GM19023 (cell line): ENCODE results near the gene PLN.

Experiments used
- ATAC-seq: cut with Tn5 transposase; IDR thresholded peaks from one replicate; pipeline ENCODE4 v1.9.1; 2021; ENCODE audit warnings: mild to moderate bottlenecking, moderate library complexity; ENCODE audit not compliant: unreplicated experiment

The PLN gene

GRCh38 chr6:118536478-118536877, 11.6 kb upstream of the PLN start:
- ATAC-seq, result no peak

DNA sequence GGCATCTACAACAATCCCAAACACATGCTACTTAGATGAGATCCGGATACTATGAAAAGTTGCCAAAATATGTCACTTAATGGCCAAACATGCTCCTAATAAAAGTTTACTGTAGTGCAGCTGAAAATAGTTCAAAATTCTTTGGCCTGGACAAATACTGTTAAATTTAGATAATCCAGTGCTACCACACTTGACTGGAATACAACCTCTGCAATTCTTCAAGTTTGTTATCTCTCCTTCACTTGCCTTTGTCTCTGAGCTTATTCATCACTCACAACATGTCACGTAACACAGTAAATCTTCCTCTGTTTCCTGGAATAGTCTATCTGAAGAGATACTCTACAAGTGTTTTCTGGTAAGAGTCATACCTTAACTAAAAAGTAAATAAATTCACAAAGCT, 10.5 kb upstream of the PLN start:
- ATAC-seq, result no peak

- no peak for ATAC-seq
These were observed 5.7 kb upstream of the PLN start for GRCh38 chr6:118542184-118542952.

GRCh38 chr6:118544105-118544504, 4.0 kb upstream of the PLN start:
- ATAC-seq, result no peak

GRCh38 chr6:118546164-118546879, 1.8 kb upstream of the PLN start:
- ATAC-seq, result no peak

DNA sequence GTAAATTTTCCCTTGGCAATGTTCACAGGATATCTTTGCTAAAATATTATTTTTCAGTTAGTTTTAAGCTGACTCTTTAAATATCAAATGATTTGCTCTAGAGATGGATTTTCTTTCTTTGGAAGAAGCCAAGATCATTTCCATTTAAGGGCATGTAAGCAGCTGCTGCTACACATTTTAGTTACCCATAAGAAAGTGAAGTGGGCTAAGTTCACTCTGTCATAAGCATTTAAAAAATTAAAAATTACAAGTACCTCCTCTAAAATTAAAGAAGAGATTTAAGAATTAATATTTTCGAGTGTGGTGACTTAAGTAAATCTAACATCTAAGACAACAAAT, 1.2 kb upstream of the PLN start:
- ATAC-seq, result no peak

DNA sequence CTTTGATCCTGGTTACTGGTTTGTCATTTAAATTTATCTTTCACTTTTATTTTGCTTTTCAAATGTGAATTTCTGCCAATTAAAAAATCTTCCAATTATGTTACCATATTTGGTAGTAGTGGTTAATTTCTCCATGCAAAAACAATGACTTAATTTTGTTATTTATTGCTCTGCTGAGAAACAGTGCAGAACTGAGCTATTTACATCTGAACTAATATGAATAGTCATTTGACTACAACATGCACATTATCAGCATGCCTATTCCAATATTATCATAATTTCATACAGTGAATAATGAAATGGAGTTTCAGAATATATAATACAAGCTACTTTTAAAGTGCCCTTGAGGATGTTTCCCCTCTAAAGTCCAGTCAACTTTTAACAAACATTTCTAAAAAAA, 517 bp downstream of the PLN start:
- no peak for ATAC-seq

DNA sequence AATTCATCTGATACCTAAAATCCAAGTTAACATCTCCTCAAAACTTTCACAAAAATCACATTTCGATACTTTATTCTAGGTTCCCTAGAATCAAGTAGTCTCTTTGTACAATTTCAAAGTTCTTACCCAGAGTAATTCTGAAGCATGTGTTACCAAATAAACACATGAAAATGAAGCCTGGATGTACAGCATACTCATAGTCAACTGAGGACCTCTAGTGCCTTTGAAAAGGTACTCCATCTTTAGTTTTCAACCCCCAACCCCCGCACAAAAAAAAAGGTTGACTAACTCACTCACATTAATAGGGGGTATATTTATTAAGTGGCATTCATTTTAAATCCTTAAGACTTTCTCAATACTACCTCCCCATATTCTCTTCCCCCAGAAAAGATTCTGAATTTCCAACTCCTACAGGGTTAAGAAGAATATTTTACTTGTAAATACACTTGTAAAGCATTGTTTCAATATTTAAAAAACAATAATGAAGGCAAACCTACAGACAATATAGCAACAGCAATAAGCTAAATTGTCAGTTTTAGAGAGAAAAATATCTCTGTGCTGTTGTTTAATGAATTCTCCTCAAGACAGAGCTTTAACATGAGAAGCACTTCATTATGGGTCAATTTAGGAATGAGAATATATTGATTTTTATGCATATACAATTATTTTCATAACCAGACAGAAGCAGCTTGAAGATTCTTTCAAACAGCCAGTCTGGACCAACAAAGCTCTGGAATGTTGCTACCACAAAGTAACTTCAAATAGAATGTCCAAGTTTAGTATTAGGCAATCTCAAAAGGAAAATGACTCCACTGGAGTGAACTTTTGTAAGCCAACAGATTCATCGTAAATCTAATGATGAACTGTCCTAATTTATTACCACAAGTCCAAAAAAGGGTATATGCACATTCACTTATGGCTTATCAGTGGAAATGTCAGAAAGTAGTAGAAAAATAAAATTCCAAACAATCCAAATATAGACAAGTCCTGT, 3.3 kb downstream of the PLN start:
- peak; percentile 83 for ATAC-seq

DNA sequence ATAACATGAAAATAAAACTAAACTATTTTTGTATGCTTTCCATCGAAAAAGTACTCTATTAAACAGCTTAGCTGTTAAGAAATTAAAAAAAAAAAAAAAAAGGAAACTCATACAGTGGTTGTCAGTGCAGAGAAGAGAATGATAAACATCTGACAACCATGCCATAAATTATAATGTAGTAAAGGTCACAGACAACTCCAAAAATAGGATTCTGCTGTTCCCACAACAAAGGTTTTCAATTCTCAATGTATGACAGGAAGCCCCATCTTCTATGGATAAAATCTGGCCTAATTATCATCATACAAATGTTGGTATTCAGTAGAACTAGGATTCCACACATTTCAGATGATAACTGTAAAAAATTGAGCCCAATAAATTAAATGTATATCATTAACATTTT, 5.0 kb downstream of the PLN start:
- no peak for ATAC-seq

GRCh38 chr6:118554698-118555097, 6.6 kb downstream of the PLN start:
- ATAC-seq, result no peak

DNA sequence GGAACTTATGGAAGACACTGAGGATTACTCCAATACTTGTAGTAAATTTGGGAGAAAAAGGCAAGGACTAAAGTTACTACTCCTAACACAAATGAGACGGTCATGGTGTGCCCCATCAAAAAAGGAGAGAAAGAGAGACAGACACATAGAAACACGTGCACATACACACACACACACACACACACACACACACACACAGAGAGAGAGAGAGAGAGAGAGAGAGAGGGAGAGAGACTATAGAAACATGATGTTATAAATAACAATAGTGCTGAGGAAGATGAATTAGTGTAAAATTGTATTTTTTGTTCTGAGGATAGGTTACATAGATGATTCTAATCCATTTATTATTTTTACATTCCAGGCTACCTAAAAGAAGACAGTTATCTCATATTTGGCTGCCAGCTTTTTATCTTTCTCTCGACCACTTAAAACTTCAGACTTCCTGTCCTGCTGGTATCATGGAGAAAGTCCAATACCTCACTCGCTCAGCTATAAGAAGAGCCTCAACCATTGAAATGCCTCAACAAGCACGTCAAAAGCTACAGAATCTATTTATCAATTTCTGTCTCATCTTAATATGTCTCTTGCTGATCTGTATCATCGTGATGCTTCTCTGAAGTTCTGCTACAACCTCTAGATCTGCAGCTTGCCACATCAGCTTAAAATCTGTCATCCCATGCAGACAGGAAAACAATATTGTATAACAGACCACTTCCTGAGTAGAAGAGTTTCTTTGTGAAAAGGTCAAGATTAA, 10.5 kb downstream of the PLN start:
- no peak for ATAC-seq

DNA sequence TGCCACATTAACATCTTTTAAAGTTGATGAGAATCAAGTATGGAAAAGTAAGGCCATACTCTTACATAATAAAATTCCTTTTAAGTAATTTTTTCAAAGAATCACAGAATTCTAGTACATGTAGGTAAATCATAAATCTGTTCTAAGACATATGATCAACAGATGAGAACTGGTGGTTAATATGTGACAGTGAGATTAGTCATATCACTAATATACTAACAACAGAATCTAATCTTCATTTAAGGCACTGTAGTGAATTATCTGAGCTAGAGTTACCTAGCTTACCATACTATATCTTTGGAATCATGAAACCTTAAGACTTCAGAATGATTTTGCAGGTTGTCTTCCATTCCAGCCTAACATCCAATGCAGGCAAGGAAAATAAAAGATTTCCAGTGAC, 11.6 kb downstream of the PLN start:
- peak; percentile 62 for ATAC-seq

GRCh38 chr6:118562248-118562647, 14.2 kb downstream of the PLN start:
- ATAC-seq, result no peak

GRCh38 chr6:118562959-118563358, 14.9 kb downstream of the PLN start:
- no peak for ATAC-seq

GRCh38 chr6:118565311-118565960, 17.3 kb downstream of the PLN start:
- ATAC-seq, result peak; percentile 99

GRCh38 chr6:118567974-118568373, 19.9 kb downstream of the PLN start:
- no peak for ATAC-seq

DNA sequence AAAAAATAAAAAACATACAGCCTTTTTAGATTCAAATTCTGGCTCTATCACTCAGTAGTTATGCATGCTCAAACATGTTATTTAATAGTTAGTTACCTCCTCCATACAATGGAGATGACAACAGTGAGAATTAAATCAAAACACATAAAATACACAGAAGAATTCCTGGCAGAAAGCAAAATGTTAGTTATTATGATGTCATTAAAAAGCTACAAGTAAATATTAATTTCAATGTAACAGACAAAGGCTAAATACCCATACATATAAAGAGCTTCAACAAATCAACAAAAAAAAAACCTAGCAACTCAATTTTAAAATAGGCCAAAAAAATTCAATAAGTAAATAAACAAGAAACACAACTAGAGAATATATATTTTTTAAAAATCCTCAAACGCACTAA, 21.4 kb downstream of the PLN start:
- ATAC-seq, result no peak

- ATAC-seq, result no peak
These were observed 23.0 kb downstream of the PLN start for GRCh38 chr6:118571121-118571520.

DNA sequence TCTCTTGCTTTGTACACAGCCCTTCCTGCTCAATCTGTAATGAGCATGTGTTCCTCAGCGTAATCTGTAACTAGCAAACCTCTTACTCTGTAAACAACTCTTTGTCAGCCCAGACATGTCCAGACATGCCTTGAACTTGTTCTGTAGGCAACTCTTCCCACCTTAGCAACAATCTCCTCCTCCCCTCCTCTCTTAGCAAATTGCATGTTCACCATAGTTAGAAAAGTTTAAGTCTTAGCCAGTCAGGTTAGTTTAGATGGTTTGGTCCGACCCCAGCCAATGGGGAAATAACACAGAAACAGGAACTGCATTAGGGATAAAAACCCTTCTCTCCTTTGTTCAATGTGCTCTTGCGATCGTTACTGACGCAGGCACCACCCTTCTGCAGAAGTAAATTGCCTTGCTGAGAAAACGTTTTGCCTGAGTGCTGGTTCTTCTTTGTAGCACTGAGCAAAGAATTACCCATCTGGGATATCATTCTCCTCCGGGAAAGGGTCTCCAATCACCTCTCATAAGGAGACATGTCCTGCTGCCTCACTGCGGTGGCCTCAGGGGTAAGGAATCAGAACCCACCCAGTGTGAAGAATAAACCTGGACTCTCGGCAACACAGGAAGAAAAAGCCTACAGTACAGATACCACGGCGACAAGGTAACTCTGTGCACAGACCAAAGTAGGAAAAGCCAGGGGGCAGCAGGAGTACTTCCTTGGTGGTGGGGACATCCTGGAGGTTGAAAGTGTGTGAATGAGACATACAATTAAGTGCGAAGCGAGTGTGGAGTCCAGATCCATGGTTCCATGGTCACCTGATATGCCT, 26.2 kb downstream of the PLN start:
- ATAC-seq, result no peak
